HUDEP-2 (cell line): ENCODE measurements around the gene CAMK2N2.

Source experiments
- DNase-seq, 76 experiments: peaks; one replicate each; lab custom pipeline; 2025; ENCODE audit not compliant: unreplicated experiment in 76 of 76; lab: John Stamatoyannopoulos, UW

CAMK2N2 gene

GRCh38 chr3:184241447-184242296, 19.7 kb downstream of the CAMK2N2 start:
- DNase-seq: peak in 25 of 76 experiments; percentile 1 to 36 (median 20)

GRCh38 chr3:184241141-184241446, 20.3 kb downstream of the CAMK2N2 start:
- no peak for DNase-seq

GRCh38 chr3:184240384-184241140, 20.8 kb downstream of the CAMK2N2 start:
- DNase-seq: peak in 3 of 76 experiments; percentile 7 to 34 (median 8)

- no peak for DNase-seq
Measured at GRCh38 chr3:184239708-184240107, 21.6 kb downstream of the CAMK2N2 start.

GRCh38 chr3:184239221-184239620, 22.1 kb downstream of the CAMK2N2 start:
- DNase-seq: no peak

DNA sequence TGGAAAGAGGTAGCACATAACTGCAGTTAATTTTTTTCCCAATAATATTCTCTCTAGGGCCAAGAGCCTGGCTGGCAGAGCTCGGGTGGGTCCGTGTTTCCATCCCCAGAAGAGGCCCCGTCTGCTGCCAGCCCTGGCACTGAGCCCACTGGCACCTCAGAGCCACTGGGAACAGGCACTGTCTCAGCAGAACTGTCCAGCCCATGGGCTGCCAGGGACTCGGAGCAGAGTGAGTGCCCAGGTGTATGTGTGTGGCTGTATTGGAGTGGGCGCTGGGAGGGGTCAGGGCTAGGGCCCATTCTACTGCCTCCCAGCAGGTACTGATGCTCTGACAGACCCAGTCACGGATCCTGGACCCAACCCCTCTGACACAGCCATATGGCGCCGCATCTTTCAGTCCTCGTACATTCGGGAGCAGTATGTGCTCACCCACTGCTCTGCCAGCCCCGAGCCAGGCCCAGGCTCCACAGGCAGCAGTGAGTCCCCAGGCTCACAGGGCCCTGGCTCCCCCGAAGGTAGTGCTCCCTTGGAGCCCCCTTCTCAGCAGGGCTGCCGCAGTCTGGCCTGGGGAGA, 23.0 kb downstream of the CAMK2N2 start:
- no peak for DNase-seq

- DNase-seq: no peak
Measured at GRCh38 chr3:184237807-184238206, 23.5 kb downstream of the CAMK2N2 start.

DNA sequence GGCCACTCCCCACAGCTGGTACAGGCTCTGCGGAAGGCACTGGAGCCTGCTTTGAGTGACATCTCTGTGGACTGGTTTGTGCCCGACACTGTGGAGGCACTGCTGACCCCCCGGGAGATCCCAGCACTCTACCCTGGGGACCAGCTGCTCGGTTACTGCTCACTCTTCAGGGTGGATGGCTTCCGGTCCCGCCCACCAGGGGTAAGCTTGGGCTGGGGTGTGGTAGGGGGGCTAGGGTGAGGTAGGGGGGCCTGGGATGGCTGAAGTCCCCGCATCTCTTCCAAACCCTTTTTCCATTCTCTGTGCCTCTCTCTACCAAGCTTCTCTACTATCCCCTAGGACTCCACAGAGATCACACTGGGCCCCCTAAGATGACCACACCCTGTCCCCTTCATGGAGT, 24.1 kb downstream of the CAMK2N2 start:
- DNase-seq: no peak

DNA sequence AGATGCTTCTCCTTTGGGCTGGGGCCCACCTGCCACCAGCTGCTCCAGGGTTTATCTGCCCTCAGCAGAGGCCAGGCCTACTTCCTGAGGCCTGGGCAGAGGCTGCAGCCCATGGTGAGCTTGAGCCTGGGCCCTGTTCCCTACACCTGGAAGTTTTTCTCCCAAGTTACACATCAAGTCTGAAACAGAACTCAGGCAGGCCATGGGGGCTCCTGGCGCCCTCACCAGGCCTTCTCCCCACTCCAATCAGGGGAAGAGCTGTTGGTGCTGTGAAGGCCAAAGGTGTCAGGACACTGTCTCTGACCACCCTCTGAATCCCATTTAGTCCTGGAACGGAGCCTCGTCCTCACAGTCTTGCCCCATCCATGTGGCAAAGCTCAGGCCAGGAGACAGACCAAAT, 24.7 kb downstream of the CAMK2N2 start:
- no peak for DNase-seq

DNA sequence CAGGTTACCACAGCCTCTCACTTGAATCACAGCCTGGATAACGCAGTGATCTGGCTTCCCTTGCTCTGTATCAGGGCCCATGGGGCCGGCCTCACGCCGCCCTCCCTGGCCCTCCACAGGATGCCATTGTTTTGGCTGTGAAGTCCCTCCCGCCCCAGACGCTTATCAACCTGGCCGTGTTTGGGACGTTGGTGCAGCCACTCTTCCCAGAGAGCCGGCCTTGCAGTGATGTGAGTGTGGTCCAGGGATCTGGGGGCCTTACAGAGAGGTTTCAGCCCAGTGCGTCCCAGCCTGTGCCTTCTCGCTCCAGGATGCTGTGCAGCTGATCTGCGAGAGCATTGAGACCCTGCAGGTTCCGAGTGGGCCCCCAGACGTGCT, 25.3 kb downstream of the CAMK2N2 start:
- no peak for DNase-seq

- no peak for DNase-seq
Measured at GRCh38 chr3:184235381-184236032, 25.8 kb downstream of the CAMK2N2 start.

- DNase-seq: no peak
Measured at GRCh38 chr3:184234671-184235380, 26.5 kb downstream of the CAMK2N2 start.

DNA sequence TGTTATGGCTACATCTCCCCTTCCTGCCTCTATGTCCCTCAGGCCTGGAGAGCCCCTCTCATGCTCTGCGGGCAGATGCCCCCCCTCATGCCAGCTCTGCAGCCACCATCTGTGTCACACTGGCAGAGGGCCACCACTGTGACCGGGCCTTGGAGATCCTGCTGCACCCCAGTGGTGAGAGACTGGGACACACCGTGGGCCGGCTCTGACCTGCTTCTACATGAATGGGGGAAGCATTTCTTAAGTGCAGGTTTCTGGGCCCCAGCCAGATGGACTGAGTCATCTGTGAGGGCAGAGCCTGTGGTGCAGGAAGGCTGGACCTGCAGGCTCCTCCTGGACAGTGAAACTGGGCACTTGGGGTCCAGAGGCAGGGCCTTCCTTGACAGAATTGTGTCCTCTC, 27.1 kb downstream of the CAMK2N2 start:
- DNase-seq: peak in 64 of 76 experiments; percentile 10 to 87 (median 54)

GRCh38 chr3:184233127-184233843, 28.1 kb downstream of the CAMK2N2 start:
- no peak for DNase-seq

GRCh38 chr3:184231671-184232070, 29.7 kb downstream of the CAMK2N2 start:
- no peak for DNase-seq

DNA sequence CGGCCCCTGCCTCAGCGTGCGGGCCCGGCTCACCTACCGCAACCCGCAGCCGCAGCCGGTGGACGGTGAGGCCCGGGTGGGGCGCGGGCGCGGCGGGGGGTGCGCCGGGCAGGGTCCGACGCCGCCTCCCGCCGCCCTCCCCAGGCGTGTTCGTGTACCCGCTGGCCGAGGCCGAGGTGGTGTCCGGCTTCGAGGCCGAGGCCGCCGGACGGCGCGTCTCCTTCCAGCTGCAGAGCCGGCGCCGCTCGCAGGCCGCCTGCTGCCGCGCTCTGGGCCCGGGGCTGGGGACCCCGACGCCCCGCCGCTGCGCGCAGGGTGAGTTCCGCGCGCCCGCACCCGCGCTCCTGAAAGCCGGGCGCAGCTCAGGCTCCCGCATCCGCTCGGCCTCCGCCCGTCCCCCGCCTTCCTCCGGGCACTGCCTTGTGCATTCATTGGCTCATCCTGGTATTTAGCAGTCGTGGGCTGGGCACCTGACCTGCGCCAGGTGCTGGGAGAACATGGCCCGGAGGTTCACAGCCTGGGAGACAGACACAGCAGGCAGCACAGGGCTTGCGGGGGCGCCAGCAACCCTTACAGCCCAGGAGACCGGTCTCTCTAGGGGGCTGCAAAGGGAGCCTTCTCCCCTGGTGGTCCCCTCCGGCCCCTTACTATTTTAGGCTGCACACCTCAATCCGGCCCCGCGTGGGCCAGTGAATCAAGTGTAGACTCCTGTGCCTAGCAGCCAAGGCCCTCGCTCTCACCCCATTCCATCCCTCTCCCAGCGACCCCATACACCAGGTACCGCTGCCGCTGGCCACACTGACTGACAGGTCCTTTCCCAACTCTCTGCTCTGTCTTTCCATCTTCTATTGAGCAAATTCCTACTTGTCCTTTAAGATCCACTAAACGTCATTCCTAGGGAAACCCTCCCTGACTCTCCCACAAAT, 30.5 kb downstream of the CAMK2N2 start:
- no peak for DNase-seq

GRCh38 chr3:184230081-184230602, 31.2 kb downstream of the CAMK2N2 start:
- DNase-seq: peak in 7 of 76 experiments; percentile 5 to 31 (median 14)

- DNase-seq: peak in 59 of 76 experiments; percentile 4 to 75 (median 35)
Measured at GRCh38 chr3:184229394-184230080, 31.8 kb downstream of the CAMK2N2 start, which contains the start of gene VWA5B2. VWA5B2 (plus strand) TSS chr3:184229585; CDS start chr3:184230529, 944 bp downstream.
